ENCODE results near the gene F11R.
"Not testable (repeated sequence)": the region's sequence is repeated elsewhere in the genome, so short reads cannot be mapped to it uniquely, and the experiment has no call there.

F11R gene

DNA sequence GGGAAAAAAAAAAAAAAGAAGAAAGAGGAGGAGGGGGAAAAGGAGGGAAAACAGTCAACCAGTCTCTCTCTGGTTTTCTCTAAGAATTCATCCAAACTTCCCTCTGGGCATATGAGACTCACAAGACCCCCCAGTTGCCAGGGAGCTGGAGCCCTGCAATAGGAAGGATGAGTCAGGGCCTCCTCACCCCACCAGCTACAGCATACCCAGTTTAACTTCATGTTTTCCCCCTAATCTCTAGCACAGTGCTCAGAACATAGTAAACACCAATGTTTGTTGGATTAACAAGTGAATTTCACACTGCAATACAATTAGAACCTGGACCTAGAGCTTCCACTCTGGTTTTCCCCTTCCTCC lies 7.8 kb downstream of the F11R start:
- no peak for DNase-seq (ENCODE audit: low read depth in 3 of 3)

DNA sequence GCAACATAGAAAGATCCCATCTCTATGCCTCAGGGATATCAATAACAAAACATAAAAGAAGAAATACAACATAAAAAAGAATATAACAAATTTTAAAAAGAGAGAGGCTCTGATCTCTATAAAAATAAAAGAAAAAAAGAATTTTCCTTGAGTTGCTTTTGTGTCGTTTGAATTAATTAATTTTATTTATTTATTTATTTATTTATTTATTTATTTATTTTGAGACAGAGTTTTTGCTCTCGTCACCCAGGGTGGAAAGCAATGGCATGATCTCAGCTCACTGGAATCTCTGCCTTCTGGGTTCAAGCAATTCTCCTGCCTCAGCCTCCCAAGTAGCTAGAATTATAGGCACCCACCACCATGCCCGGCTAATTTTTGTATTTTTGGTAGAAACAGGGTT lies 8.5 kb downstream of the F11R start:
- DNase-seq (ENCODE audit: low read depth in 3 of 3): no peak

DNA sequence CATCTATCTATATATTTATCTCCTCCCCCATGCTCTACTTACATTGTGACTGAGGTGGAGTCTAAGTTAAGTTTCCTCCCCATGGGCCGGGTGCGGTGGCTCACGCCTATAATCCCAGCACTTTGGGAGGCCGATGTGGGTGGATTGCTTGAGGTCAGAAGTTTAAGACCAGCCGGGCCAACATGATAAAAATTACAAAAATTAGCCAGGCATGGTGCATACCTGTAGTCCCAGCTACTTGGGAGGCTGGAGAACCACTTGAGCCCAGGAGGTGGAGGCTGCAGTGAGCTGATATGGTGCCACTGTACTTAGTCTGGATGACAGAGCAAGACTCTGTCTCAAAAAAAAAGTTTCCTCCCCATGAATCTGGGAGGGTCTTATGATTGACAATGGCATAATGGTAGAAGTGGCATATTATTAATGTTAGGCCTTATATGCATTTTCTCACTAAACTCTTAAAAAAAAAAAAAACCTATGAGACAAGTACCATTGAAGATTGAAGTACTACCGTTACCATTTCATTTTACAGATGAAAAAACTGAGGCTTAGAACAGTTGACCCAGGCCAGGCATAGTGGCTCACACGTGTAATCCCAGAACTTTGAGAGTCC lies 11.2 kb downstream of the F11R start:
- DNase-seq (ENCODE audit: low read depth in 3 of 3): no peak

DNA sequence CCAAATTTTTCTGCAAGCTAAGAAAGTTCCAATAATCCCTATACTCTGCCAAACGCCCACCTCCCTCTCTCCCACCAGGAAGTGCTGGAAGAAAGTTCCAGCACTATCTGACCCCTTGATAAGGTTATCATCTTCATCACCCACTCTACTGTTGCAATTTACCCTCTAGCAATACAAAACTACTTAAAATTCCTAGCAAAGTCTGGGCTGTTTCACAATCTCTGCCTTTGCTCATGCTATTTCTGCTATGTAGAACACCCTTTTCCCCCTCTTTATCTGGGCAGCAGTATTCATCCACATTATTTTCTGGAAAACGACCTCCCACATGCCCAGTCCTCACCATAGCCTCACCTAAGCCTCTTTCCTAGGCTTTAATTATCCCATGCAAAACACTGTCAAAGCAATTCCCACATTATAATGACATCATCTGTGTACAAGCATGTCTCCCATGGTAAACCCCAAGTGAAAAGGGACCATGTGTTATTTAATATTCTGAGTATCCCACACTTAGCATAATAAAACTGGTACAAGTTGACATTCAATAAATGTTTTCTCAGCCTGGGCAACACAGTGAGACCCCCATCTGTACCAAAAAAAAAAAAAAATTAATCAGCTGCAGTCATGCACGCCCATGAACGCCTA lies 12.0 kb downstream of the F11R start:
- no peak for DNase-seq (ENCODE audit: low read depth in 3 of 3)

DNA sequence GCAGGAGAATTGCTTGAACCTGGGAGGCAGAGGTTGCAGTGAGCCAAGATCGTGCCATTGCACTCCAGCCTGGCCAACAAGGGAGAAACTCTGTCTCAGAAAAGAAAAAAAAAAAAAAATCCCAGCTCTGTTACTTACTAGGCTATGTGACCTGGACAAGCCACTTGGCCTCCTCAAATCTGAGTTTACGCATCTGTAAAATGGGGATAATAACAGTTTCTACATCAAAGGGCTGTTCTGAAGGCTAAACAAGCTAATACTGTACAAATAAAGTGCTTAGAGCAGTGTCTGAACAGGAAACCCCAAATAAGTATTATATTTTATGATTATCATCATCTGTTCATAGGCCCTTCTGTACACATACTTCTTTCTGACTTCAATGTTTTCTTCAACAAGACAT lies 13.6 kb downstream of the F11R start:
- DNase-seq (ENCODE audit: low read depth in 3 of 3): no peak

DNA sequence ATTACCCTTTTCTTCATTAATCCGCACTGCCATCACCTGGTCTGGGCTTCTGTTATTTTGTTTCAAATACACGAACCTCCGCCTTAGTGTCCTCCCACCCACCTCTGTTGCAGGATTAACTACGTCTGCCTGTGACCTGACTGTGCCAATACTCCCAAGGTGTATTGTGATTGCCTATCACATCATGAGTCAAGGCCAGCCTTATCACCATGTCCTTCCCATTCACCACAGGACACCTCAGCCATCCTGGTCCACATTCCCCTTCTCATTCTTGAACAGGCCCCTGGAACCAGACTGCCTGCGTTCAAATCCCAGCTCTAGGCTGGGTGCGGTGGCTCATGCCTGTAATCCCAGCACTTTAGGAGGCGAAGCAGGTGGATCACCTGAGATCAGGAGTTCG lies 14.4 kb downstream of the F11R start:
- DNase-seq (ENCODE audit: low read depth in 3 of 3): no peak

DNA sequence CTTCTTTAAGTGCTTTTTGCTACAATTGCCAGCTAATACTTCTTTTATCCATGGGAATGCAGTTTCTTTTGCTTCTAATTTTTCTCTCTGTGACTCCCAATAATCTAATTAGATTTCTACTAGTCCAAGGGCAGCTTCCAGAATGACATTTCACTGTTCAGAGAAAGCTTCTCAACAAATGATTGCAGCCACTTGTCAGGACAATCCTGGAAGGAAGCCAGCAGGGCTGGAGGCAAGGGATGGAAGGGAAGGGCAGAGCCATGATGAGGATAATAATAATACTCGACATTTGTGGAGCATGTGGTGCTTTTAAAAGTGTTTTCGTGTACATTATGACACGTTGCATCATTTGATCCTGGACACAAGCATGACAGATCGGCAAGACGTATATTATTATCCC lies 19.4 kb downstream of the F11R start:
- no peak for DNase-seq (ENCODE audit: low read depth in 3 of 3)

DNA sequence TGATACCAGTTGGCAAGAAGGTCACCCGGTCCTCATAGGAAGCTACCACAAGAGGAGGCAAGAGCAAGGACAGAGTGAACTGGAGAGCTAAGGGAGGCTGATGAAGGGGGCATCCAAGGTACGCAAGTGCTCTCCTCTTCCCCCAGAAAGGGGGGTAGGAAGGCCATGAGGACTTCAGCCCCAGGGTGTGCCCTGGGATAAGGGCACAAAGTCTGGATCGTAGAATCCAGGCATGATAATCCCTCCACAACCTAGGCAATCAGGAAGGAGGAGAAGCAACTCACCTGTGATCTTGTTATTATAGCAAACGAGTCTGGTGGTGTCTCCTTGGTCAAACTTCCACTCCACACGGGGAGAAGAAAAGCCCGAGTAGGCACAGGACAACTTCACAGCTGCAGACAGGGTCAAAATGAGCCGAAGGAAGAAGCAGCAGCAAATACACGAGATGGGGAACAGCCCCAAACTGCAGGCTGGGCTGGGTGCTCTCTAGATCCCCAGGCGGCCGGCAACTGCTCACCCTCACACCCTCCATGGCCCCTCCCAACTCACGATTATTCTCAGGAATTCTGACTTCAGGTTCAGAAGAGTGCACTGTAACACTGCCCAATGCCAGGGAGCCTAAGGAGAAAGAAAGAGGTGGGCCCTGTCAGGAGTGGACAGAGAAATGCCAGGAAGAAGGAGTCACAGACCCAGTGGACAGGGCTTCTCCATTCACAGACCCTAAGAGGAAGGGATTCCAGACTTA lies 20.0 kb downstream of the F11R start:
- no peak for DNase-seq (ENCODE audit: low read depth in 3 of 3)

DNA sequence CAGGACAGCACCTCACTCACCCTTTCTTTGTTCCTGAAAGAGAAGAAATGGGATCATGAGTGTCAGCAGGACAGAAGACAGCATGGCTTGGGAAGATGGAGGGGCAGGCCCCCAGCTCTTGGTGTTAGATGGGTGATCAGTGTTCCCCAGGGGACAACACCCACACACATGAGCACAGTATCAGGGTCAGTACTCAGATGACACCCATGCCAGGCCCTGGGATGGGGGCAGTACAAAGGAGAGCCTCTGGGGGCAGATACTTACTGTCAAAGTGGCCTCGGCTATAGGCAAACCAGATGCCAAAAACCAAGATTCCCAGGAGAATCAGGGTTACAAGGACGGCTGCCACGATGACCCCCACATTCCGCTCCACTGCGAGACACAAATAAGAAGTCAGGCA lies 21.6 kb downstream of the F11R start:
- no peak for DNase-seq (ENCODE audit: low read depth in 3 of 3)

DNA sequence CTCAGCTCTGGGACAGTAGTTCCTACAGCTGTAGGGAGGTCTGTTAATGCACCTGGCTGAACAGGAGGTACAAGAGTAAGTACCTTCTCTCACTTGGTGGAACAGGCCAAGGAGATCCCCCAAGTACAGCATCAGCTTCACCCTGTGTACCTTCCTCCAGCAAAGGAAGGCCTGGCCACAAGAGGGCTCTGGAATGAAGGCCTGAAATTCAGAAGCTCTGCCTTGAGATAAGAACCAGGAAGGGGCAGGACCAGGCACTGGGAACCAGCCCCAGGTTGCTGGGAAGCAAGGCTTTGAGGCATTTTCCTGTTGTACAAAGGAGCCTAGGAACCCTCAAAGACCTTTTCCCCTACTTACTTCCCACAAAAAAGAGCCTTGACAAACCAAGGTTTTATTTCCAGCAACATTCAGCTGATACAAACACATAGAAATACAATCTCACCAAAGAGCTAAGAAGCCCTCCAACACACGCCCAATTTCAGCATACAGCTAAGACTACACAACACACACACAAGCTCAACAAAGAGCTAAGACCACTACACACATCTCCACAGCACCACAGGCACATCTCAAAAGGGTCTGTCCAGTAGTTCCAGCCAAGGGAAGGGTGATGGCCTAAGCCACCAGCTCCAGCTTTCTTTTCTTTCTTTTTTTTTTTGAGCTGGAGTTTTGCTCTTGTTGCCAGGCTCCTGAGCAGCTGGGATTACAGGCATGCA lies 23.5 kb downstream of the F11R start:
- DNase-seq (ENCODE audit: low read depth in 3 of 3): no peak

DNA sequence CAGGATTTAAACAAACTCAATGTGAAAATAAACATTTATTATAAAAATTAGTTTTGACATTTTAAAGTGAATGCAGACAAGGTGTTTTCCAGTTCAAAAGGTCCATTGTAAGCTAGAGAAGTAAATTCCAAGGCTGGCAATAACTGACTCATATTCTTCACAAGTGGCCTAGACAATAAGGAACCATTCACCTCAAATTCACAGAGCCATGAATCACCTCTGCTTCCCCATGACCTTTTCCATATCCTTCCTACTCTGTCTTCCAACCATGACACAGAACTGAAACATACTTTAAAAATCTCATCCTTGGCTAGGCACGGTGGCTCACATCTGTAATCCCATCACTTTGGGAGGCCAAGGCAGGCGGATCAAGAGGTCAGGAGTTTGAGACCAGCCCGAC lies 24.8 kb downstream of the F11R start:
- no peak for DNase-seq (ENCODE audit: low read depth in 3 of 3)

DNA sequence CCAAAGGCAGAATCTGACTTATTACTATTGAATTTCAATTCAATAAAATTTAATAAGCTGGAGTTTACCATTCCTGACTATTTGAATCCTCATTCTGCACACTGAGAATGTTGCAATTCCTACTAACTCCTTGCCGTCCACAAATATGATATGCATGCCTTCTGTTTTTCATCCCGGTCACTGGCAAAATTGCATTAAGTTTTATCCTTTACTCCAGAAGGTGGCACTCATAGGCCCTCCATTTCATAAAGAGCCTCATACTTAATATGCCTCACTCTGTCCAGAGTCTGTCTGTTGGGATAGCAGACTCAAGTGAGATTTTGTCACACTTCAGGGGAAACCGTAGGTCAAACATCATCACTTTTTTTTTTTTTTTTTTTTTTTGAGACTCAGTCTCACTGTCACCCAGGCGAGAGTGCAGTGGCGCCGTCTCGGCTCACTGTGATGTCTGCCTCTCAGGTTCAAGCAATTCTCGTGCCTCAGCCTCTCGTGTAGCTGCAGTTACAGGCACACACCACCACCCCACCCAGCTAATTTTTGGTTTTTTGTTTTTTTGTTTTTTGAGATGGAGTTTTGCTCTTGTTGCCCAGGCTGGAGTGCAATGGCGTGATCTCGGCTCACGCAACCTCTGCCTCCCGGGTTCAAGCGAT lies 27.3 kb downstream of the F11R start:
- DNase-seq (ENCODE audit: low read depth in 3 of 3): no peak

DNA sequence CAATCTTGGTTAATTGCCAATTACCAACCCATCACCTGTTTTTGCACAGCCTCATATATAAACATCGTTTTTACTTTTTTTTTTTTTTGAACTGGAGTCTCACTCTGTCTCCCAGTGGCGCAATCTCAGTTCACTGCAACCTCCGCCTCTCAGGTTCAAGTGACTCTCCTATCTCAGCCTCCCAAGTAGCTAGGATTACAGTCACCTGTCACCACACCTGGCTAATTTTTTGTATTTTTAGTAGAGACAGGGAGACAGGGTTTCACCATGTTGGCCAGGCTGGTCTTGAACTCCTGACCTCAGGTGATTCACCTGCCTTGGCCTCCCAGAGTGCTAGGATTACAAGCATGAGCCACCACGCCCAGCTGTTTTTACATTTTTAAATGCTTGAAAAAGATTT lies 28.9 kb downstream of the F11R start:
- not testable (repeated sequence) for DNase-seq (ENCODE audit: low read depth in 3 of 3)

DNA sequence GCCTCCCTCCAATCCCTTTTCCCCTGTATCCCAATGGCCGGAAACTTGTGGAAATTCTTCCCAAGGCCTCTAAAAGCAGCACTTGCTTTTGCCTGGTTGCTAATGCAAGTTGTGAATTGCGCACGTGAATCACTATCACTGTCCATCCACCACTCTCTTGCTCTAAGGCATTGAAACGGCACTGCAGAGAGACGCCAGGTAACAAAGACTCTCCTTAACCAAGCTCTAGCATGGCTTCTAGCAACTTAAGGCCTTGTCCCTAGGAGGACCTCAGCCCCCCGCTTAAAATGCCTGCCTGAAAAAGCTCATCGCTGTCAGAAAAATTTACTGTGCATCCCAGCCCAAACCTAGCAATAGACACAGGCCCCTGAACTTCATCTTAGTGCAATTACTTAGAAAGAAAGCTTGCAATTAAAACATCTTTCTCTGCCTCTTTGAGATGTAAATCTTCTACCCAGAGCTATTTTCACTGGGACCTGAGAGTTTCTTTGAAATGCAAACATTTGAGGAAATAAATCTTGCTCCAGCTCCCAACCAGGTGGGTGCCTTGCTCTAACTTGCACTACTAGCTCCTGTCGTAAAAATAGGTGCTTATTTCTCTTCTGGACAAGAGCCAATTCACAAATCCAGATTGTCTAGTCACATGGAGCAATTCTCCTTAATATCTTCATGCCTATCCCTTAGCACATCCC lies 33.4 kb downstream of the F11R start:
- no peak for DNase-seq (ENCODE audit: low read depth in 3 of 3)

DNA sequence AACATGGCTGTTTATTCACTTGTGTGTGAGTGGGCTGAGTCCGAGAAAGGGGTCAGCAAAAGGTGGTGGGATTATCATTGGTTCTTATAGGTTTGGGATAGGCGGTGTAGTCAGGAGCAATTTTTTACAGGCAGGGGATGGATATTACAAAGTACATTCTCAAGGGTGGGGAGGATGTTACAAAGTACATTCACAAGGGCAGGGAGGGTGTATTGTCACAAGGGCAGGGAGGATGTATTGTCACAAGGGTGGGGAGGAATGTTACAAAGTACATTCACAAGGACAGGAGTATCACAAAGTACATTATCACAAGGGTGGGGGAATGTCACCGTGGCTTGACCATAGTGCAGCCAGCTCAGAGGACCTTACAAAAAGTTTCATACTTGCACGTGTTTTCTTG lies 35.2 kb downstream of the F11R start:
- no peak for DNase-seq (ENCODE audit: low read depth in 3 of 3)

DNA sequence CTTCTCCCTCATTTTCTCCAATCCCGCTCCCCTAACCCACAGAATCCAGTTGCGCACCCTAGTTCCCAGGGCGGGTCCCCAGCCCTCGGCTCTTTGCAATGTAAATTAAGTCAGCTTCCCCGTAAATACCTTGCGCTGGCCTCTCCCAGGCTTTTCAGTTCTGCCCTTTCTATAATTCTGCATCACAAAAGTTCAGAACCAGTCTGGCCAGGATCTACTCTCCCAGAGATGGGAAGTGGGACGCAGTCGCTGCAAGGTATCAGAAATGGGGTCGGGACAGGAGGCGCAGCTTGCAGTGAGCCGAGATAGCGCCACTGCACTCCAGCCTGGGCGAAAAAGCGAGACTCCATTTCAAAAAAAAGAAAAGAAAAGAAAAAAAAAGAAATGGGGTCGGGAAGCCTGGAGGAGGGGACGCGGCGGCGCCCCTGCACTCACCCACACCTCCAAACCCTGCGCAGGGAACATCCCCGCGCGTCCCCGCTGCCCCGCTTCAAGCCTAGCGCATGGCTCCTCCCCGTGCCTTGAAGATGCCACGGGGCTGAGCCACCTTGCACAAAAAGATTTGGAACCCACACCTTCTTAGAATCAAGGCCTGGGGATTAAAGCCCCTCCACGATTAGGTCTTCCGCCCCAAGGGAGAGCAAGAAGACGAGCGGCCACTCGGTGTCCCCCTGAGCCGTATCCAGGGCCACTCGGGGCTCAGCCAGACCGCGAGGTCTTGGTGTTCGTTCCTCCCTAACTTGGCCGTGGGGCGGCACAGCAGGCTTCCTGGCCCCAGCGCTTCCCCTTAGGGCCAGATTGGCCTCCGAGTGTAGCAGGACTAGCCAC lies 39.2 kb downstream of the F11R start:
- DNase-seq (ENCODE audit: low read depth in 3 of 3): no peak

DNA sequence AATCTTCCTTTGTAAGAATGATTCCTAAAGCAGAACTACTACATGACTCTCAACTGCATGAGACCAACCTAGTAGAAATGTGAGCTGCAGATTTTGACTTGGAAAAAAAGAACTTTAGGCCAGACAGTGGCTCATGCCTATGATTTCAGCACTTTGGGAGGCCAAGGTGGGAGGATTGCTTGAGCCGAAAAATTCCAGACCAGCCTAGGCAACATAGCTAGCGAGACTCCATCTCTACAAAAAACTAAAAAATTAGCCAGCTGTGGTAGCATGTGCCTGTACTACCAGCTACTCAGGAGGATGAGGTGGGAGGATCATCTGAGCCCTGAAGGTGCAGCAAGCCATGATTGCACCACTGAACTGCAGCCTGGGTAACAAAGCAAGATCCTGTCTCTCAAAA lies 41.7 kb downstream of the F11R start:
- DNase-seq (ENCODE audit: low read depth in 3 of 3): no peak

DNA sequence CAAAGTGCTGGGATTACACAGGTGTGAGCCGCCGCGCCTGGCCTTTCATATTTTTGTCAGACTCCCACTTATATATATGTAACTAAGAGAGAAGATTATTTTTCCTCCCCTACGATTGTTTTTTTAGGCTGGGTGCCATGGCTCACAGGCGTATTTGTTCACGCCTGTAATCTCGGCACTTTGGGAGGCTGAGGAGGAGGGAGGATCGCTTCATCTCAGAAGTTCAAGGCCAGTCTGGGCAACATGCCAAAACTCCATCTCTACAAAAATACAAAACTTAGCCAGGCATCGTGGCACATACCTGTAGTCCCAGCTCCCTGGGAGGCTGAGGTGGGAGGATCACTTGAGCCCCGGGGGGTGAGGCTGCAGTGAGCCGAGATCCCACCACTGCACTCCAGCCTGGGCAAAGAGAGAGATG lies 42.4 kb downstream of the F11R start:
- no peak for DNase-seq (ENCODE audit: low read depth in 3 of 3)

DNA sequence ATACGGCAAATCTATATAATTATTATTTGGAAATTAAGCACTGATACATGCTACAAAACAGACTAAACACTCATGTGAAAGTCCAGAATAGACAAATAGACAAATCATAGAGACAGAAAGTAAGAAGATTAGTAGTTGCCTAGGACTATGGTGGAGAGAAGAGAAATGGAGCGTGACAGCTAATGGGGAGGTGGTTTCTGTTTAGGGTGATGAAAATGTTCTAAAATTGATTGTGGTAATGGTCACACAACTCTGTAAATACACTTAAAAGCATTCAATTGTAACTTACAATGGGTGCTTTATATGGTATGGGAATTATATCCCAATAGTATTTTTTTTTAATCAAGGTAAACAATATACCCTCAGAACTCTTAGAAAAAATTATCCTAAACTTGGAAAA lies 45.9 kb downstream of the F11R start:
- no peak for DNase-seq (ENCODE audit: low read depth in 3 of 3)

DNA sequence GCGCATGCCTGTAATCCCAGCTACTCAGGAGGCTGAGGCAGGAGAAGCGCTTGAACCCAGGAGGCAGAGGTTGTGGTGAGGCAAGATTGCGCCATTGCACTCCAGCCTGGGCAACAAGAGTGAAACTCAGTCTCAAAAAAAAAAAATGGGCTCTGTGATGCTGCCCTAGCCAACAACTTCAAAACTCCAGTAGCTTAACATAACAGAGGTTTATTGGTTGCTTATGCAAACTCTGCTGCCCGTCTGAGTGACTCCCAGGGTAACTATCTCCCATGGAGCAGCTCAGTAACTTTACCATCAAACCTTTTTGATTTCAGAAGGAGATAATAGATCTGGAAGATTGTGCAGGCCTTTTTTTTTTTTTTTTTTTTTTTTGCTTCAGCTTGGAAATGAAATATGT lies 47.5 kb downstream of the F11R start:
- DNase-seq (ENCODE audit: low read depth in 3 of 3): no peak

DNA sequence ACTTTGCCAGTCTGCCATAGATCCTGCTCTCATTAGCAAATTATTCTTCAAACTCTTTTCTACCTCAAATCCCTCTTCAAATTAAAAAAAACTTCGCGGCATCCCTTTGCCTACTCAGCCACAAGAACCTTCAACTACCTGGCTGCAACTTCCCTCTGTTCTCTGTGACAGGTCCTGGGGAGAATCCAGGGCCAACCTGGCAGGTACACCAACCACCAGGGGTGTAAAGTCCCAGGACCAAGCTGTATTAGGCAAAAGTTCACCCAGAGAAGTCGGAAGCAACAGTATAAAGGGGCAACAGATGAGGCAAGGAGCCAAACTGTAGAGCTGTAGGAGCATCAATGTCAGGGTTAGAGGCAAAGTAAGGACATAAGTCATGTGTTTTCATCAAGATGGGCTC lies 48.0 kb downstream of the F11R start:
- no peak for DNase-seq (ENCODE audit: low read depth in 3 of 3)
